ENCODE data around the gene TMSB15B.

DNA sequence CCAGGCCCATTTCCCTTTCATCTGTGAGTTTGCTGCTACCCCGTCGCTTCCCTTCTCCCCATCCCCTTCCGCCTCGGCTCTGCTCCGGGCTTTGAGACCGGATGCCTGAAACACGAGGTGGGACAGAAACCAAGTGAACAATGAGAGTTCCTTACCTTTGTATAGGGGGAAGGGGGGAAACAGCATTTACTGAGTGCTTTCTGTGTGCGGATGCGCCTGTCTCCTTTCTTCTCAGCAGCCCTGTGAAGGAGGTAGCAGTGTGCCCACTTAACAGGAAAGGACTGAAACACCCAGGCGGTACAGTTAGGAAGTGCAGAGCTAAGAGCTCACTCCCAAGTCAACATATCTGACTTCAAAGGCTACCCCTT is 43.2 kb upstream of the TMSB15B start:
- TF ChIP-seq, protein P1, sequence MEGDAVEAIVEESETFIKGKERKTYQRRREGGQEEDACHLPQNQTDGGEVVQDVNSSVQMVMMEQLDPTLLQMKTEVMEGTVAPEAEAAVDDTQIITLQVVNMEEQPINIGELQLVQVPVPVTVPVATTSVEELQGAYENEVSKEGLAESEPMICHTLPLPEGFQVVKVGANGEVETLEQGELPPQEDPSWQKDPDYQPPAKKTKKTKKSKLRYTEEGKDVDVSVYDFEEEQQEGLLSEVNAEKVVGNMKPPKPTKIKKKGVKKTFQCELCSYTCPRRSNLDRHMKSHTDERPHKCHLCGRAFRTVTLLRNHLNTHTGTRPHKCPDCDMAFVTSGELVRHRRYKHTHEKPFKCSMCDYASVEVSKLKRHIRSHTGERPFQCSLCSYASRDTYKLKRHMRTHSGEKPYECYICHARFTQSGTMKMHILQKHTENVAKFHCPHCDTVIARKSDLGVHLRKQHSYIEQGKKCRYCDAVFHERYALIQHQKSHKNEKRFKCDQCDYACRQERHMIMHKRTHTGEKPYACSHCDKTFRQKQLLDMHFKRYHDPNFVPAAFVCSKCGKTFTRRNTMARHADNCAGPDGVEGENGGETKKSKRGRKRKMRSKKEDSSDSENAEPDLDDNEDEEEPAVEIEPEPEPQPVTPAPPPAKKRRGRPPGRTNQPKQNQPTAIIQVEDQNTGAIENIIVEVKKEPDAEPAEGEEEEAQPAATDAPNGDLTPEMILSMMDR (IDR thresholded peaks at IDR 0.05; ENCODE audit: low read depth, low read length, poor library complexity, severe bottlenecking) = peak; percentile 23
- no peak for TF ChIP-seq EZH2phosphoT487 (IDR thresholded peaks at IDR 0.05; ENCODE audit: borderline replicate concordance, low read length)

All from DOHH2 (cell line).